GM21526 (cell line): Measurements from ENCODE around the gene ENPP1.

Experiments
- ATAC-seq: cut with Tn5 transposase; IDR thresholded peaks from one replicate; pipeline ENCODE4 v1.9.1; 2021; ENCODE audit warnings: moderate library complexity; ENCODE audit not compliant: unreplicated experiment, low FRiP score

ENPP1 gene

DNA sequence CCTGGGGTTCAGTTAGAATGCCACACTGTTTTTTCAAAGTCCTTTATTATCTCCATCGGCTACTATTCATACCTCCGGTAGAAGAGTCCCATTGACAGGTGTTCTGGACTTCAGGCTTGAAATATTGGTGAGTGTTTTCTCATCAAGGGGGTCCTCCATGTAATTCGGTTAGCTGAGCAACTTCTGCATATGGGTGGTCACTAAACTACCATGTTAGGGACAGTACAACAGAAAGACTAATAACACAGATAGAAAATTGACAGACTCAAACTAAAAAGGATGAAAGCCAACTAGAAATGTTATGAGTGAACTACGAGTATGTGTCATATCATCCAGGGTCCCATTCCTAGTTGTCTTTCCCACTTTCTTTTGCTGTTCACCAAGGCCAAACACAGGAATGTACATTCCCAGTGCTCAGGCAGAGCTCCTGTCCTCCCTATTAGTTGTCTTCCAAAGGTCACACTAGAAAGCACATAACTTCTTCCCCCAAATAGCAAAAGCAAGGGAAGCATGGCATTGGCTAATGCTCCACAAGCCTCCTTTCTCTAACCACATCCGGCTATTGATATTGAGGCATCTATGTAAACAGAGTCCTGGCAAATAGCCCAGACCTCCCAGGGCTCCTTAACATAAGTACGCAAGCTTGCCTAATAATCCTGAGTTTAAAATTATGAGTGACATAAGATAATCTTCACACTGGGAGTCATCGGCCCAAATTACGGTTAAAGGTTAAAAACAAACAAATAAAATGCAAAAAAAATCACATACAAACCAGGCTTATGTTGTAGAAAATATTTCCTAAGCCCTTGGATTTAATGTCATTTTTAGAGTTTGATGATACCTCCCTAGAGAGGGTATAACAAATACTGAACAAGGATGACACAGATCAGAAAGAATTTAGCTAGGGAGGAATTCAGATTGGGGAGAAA is 130.1 kb downstream of the ENPP1 start:
- ATAC-seq = no peak
